ENCODE results near the gene BCL2A1.
"Not testable (repeated sequence)": the region's sequence is repeated elsewhere in the genome, so short reads cannot be mapped to it uniquely, and the experiment has no call there.

Gene BCL2A1

GRCh38 chr15:79978655-79979514 lies 7.9 kb upstream of the BCL2A1 start:
- no peak overlapping the region for H3K4me3 Mint-ChIP-seq
- no peak overlapping the region for H3K27ac Mint-ChIP-seq
- DNase-seq (ENCODE audit: low spot score): no peak
- H3K36me3 Mint-ChIP-seq (ENCODE audit: low read depth): no peaks in the 10 kb centered on the region
- no peaks in the 10 kb centered on the region for H3K9me3 Mint-ChIP-seq
- H3K4me1 Mint-ChIP-seq (ENCODE audit: low read depth): peaks cover 7% of the 10 kb centered on the region
- H3K27me3 Mint-ChIP-seq (ENCODE audit: low read depth): no peaks in the 10 kb centered on the region

GRCh38 chr15:79978260-79978654 lies 7.3 kb upstream of the BCL2A1 start:
- Mint-ChIP-seq H3K36me3 (ENCODE audit: low read depth) (no peaks in the 10 kb centered on the region), H3K27ac (no peak overlapping the region), H3K4me3 (no peak overlapping the region), H3K9me3 (no peaks in the 10 kb centered on the region), H3K27me3 (ENCODE audit: low read depth) (no peaks in the 10 kb centered on the region), H3K4me1 (ENCODE audit: low read depth) (peaks cover 14% of the 10 kb centered on the region)
- no peak for DNase-seq (ENCODE audit: low spot score)

GRCh38 chr15:79977431-79978054 lies 6.5 kb upstream of the BCL2A1 start:
- Mint-ChIP-seq H3K36me3 (ENCODE audit: low read depth) (no peaks in the 10 kb centered on the region), H3K27ac (no peak overlapping the region), H3K4me3 (no peak overlapping the region), H3K9me3 (no peaks in the 10 kb centered on the region), H3K4me1 (ENCODE audit: low read depth) (peaks cover 20% of the 10 kb centered on the region), H3K27me3 (ENCODE audit: low read depth) (no peaks in the 10 kb centered on the region)
- no peak for DNase-seq (ENCODE audit: low spot score)

- peak; percentile 32 for DNase-seq (ENCODE audit: low spot score)
- peaks cover 33% of the 10 kb centered on the region for H3K4me1 Mint-ChIP-seq (ENCODE audit: low read depth)
- peak overlapping the region; percentile 4 for H3K4me3 Mint-ChIP-seq
- H3K27me3 Mint-ChIP-seq (ENCODE audit: low read depth): no peaks in the 10 kb centered on the region
- H3K9me3 Mint-ChIP-seq: no peaks in the 10 kb centered on the region
- H3K27ac Mint-ChIP-seq: peak overlapping the region; percentile 74
- H3K36me3 Mint-ChIP-seq (ENCODE audit: low read depth): no peaks in the 10 kb centered on the region
Observed at GRCh38 chr15:79973456-79974195, 2.6 kb upstream of the BCL2A1 start.

- Mint-ChIP-seq H3K9me3 (no peaks in the 10 kb centered on the region), H3K4me1 (ENCODE audit: low read depth) (peaks cover 37% of the 10 kb centered on the region), H3K4me3 (peak overlapping the region; percentile 4), H3K36me3 (ENCODE audit: low read depth) (peaks cover 2% of the 10 kb centered on the region), H3K27me3 (ENCODE audit: low read depth) (no peaks in the 10 kb centered on the region), H3K27ac (peak overlapping the region; percentile 33)
- DNase-seq (ENCODE audit: low spot score): no peak
Observed at GRCh38 chr15:79972863-79973262, 1.9 kb upstream of the BCL2A1 start.

GRCh38 chr15:79970181-79970580 lies 815 bp downstream of the BCL2A1 start:
- no peaks in the 10 kb centered on the region for H3K9me3 Mint-ChIP-seq
- H3K27me3 Mint-ChIP-seq (ENCODE audit: low read depth): no peaks in the 10 kb centered on the region
- DNase-seq (ENCODE audit: low spot score): no peak
- peak overlapping the region; percentile 92 for H3K4me3 Mint-ChIP-seq
- peaks cover 58% of the 10 kb centered on the region for H3K4me1 Mint-ChIP-seq (ENCODE audit: low read depth)
- H3K27ac Mint-ChIP-seq: peak overlapping the region; percentile 95
- peaks cover 10% of the 10 kb centered on the region for H3K36me3 Mint-ChIP-seq (ENCODE audit: low read depth)

GRCh38 chr15:79969146-79969545 lies 1.9 kb downstream of the BCL2A1 start:
- H3K9me3 Mint-ChIP-seq: no peaks in the 10 kb centered on the region
- H3K4me1 Mint-ChIP-seq (ENCODE audit: low read depth): peaks cover 63% of the 10 kb centered on the region
- no peaks in the 10 kb centered on the region for H3K27me3 Mint-ChIP-seq (ENCODE audit: low read depth)
- H3K36me3 Mint-ChIP-seq (ENCODE audit: low read depth): peaks cover 17% of the 10 kb centered on the region
- H3K4me3 Mint-ChIP-seq: peak overlapping the region; percentile 92
- H3K27ac Mint-ChIP-seq: peak overlapping the region; percentile 85
- no peak for DNase-seq (ENCODE audit: low spot score)

GRCh38 chr15:79967298-79968182 lies 3.5 kb downstream of the BCL2A1 start:
- H3K4me3 Mint-ChIP-seq: peak overlapping the region; percentile 92
- no peaks in the 10 kb centered on the region for H3K27me3 Mint-ChIP-seq (ENCODE audit: low read depth)
- H3K9me3 Mint-ChIP-seq: no peaks in the 10 kb centered on the region
- peaks cover 52% of the 10 kb centered on the region for H3K4me1 Mint-ChIP-seq (ENCODE audit: low read depth)
- H3K36me3 Mint-ChIP-seq (ENCODE audit: low read depth): peaks cover 21% of the 10 kb centered on the region
- peak overlapping the region; percentile 97 for H3K27ac Mint-ChIP-seq
- peak; percentile 76 for DNase-seq (ENCODE audit: low spot score)

GRCh38 chr15:79966634-79967297 lies 4.2 kb downstream of the BCL2A1 start:
- no peaks in the 10 kb centered on the region for H3K27me3 Mint-ChIP-seq (ENCODE audit: low read depth)
- no peak for DNase-seq (ENCODE audit: low spot score)
- H3K36me3 Mint-ChIP-seq (ENCODE audit: low read depth): peaks cover 22% of the 10 kb centered on the region
- peak overlapping the region; percentile 97 for H3K27ac Mint-ChIP-seq
- H3K4me3 Mint-ChIP-seq: peak overlapping the region; percentile 92
- peaks cover 57% of the 10 kb centered on the region for H3K4me1 Mint-ChIP-seq (ENCODE audit: low read depth)
- no peaks in the 10 kb centered on the region for H3K9me3 Mint-ChIP-seq

- Mint-ChIP-seq H3K4me1 (ENCODE audit: low read depth) (peaks cover 51% of the 10 kb centered on the region), H3K27ac (peak overlapping the region; percentile 97), H3K4me3 (peak overlapping the region; percentile 92), H3K27me3 (ENCODE audit: low read depth) (no peaks in the 10 kb centered on the region), H3K9me3 (no peaks in the 10 kb centered on the region), H3K36me3 (ENCODE audit: low read depth) (peaks cover 22% of the 10 kb centered on the region)
- DNase-seq (ENCODE audit: low spot score): peak; percentile 32
Observed at GRCh38 chr15:79965846-79966630, 5.0 kb downstream of the BCL2A1 start.

GRCh38 chr15:79964232-79964805 lies 6.7 kb downstream of the BCL2A1 start:
- H3K4me3 Mint-ChIP-seq: peak overlapping the region; percentile 38

GRCh38 chr15:79962921-79963320 lies 8.1 kb downstream of the BCL2A1 start:
- H3K27me3 Mint-ChIP-seq (ENCODE audit: low read depth); H3K4me3 Mint-ChIP-seq; H3K9me3 Mint-ChIP-seq; DNase-seq (ENCODE audit: low spot score); H3K27ac Mint-ChIP-seq: not testable (repeated sequence)
- peaks cover 36% of the 10 kb centered on the region for H3K4me1 Mint-ChIP-seq (ENCODE audit: low read depth)
- peaks cover 29% of the 10 kb centered on the region for H3K36me3 Mint-ChIP-seq (ENCODE audit: low read depth)

More at GRCh38 chr15:79964232-79964805, 6.7 kb downstream of the BCL2A1 start:
- no peak for DNase-seq (ENCODE audit: low spot score)
- Mint-ChIP-seq H3K36me3 (ENCODE audit: low read depth) (peaks cover 29% of the 10 kb centered on the region), H3K9me3 (no peaks in the 10 kb centered on the region), H3K27ac (peak overlapping the region; percentile 68), H3K27me3 (ENCODE audit: low read depth) (no peaks in the 10 kb centered on the region), H3K4me1 (ENCODE audit: low read depth) (peaks cover 47% of the 10 kb centered on the region)
